Fibroblast of gingiva (primary cell): Measurements from ENCODE around the gene MBD5.

Source experiments
- DNase-seq: peaks from one replicate; pipeline ENCODE4 v3.0.0-alpha.2; 2011; ENCODE audit warnings: low read depth

MBD5 gene

GRCh38 chr2:148303161-148303560, 282.3 kb downstream of the MBD5 start:
- no peak for DNase-seq

GRCh38 chr2:148305476-148305875, 284.6 kb downstream of the MBD5 start:
- no peak for DNase-seq

DNA sequence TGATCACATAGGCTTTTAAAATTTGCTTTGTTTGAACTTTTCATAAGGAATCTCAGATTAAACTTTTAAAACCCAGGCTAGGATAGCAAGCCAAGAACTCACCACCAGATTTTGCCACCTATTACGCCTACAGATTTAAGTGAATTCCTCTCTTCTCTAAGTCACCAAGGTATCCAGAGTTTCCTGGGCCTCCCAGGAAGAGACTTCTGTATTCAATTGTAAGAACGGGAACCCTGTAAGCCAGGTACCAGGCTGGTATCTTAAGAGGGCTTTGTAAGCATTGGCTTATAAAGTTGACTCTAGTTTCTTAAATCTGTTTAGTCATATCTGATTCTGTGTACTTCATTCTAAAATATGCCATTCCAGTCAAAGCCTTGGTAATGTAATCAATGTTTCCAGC, 285.1 kb downstream of the MBD5 start:
- DNase-seq: no peak

GRCh38 chr2:148317598-148317997, 296.7 kb downstream of the MBD5 start:
- no peak for DNase-seq

DNA sequence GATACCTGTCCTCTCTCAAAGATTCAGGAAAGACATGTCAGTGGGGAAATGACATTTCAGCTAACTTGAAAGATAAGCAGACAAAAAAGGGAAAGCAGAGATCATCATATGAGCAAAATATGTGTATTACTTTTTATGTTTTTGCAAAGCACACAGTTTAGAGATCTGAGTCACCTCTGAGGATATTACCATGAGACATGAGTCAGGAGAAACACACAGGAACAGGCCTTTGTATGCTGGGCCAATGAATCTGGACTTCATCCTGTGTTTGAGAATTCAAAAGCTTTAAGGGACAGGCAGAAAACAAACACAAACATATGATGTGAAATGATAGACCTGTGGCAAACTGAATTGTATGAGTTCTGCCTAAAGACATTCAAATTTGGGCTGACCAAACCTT, 317.6 kb downstream of the MBD5 start:
- DNase-seq: peak; percentile 35

DNA sequence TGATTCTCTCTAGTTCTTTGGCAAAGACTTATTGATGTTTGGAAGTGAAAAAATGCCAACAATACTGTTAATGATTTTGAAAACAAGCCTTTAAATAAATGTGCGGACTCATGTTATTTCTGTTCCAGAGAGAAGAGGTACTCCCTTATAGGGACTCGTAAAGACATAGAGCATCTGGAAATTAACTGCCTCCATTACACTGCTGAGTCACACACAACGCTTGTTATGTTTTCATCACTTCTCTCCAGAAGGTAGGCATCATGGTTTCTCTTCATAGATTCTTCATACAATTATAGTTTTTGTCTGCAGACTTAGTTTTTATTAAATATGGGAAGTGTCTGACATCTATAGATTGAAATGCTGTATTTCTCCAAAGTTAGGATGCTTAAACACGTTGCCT, 321.2 kb downstream of the MBD5 start:
- no peak for DNase-seq

DNA sequence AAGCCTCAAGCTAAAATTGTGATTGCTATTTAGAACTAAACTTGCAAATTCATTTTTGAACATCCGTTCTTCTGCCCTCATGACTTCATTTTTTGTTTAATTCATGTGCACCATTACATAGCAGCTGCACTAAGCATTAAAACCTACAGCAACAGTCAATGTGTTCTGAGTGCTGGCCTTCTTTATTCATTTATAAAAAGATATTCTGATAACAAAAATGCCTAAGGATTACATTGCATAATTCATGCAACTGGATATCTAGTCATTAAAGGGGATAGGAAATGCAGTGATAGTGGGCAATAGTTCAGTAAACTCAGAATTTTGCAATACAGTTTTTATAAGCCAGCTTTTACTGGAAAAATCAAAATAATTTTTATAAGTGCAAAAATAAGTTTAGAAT, 329.3 kb downstream of the MBD5 start:
- DNase-seq: peak; percentile 15

DNA sequence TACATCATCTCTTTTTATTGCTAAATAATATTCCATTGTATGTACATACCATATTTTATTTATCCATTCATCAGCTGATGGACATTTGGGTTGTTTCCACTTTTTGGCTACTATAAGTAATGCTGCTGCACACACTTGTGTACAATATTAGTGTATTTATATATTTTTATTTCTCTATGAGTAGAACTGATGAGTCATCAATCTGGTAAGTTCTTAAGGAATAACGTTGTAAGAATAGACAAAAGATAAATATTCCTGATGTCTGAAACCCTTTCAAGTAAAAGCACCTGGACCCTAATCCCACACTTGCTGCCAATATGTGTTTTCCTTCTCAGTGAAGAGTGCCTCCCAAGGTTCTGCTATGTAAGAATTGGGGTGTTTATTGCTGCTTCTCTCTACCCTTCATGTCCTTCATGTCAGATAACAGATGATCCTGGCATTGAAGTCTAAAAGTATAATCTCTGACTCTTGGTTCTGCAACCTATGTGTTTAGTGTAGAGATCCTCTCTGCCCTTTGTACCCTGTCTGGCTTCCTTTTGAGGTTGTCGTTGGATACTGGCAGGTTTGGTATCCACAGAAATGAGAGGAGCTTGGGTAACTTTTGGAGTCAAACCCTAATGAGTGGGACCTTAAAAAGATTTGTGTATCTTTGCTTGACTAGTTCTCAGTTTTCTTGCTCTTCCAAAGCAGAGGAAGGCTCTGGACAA, 330.7 kb downstream of the MBD5 start:
- no peak for DNase-seq

DNA sequence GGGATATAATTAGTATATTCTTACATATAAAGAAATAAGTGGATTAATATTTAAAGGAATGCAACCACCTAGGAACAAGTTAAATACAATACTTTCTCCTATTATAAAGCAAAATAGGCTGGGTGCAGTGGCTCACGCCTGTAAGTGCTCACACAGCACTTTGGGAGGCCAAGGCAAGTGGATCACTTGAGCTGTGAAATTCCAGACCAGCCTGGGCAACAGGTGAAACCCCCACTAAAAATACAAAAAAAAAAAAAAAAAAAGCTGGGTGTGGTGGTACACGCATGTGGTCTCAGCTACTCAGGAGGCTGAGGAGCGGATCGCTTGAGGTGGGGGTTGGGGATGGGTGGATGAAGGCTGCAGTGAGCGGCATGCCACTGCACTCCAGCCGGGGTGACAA, 337.5 kb downstream of the MBD5 start:
- DNase-seq: no peak

- no peak for DNase-seq
These were observed 339.8 kb downstream of the MBD5 start for GRCh38 chr2:148360662-148361061.

- DNase-seq: no peak
These were observed 341.4 kb downstream of the MBD5 start for GRCh38 chr2:148362144-148362796.

- no peak for DNase-seq
These were observed 354.3 kb downstream of the MBD5 start for GRCh38 chr2:148375214-148375613.

DNA sequence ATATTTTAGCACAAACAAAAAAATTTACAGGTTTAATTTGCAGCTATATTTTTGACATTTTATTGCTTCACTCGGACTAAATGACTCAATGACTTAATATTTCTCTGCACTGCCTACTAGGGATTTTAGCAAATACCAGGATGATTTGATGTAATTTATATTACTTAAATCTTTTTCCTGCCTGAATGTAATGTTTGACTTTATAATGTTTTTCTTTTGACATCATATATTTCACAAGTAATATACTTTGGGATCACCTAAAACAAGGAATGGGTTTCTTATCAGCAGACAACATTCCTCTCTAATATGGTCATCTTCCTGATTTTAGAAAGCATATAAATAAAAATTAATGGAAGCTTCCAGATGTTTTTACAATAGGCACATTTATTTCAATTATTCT, 370.4 kb downstream of the MBD5 start:
- no peak for DNase-seq

- DNase-seq: no peak
These were observed 381.9 kb downstream of the MBD5 start for GRCh38 chr2:148402786-148403185.

GRCh38 chr2:148410899-148411298, 390.0 kb downstream of the MBD5 start:
- no peak for DNase-seq

DNA sequence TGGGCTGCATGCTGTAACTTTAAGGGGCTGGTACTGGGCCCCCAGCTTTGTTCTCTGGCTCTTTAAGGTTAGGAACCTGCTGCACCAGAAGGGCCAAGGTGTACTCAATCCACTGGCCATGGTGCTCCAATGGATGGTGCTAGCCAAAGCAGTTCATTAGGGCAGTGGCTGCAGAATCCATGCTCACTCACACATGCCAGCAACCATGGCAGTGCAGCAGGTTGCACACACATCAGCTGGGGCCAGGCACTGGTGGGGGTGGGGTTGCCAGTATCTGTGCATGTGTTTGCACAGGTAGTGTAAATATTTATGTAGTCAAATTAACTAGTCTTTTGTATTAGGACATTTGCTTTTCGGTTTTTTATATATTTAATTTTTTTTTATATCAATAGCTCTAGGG, 395.4 kb downstream of the MBD5 start:
- no peak for DNase-seq

DNA sequence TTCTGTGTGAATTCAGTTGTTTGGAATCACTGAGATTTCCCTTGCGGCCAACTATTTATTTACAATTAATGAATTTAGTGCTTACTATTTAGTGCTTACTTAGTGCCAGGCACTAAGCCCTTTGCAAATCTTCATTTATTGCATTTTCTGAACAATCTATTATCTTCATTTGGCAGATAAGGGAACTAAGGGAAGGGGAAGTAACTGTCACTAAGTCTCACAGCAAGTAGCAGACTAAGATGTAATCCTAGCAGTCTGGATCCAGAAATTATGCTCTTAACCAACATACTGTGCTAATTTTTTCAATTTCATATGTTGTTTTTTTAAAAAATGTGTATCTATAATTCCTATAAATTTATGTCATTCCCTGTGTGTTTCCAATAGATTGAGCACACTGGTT, 409.2 kb downstream of the MBD5 start:
- no peak for DNase-seq

DNA sequence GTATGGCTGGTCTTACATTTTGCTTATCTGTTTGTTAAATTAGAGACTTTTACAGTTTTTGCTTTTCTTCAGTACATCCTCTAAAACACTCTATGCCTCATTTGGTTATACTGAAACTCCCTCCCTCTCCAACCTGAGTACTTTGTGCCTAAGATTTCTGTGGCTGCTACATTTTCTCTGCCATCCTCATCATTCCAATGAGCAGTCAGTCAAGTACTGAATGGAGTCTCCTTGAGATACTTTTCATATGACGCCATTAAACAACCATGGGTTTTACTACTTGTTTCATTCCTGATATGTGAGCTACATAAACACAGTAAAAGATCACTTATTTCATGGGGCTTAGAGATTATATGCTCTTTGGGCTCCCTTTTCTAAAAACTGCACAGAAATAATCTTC, 427.0 kb downstream of the MBD5 start:
- no peak for DNase-seq

DNA sequence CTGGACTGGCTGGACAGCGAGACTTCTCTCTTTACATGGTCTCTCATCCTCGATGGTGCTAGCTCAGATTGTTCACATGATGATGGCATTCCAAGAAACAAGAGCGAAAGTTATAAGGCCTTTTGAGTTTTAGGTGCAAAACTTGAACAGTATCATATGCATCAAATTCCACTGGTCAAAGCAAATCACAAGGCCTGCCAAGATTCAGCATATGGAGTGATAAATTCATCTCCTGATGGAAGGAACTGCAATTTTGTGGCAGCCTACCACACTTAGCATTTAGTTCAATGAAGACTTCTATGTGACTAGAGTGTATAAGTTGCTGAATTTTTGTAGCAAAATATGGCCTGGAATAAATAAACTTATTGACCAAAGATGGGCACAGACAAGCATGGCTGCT, 429.6 kb downstream of the MBD5 start:
- no peak for DNase-seq

DNA sequence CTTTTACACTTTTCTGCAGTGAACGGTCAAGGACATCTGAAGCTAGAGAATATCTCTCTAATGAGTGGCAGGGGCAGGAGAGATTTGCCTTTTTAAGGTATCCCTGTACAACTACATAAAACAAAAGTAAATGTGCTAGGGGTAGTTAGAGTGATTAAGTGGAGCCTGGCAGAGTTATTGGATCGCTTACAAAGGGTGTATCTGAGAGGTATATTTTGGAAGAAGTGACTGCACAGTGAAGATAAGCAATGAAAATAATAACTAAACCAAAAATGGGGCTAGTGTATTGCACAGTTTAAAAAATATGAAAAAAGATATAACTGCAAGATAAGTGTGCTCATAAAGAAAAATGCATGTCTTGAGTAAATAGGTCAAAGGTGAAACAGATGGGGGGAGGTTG, 430.2 kb downstream of the MBD5 start:
- no peak for DNase-seq

GRCh38 chr2:148455791-148456190, 434.9 kb downstream of the MBD5 start:
- DNase-seq: no peak

GRCh38 chr2:148458171-148458570, 437.3 kb downstream of the MBD5 start:
- DNase-seq: no peak

DNA sequence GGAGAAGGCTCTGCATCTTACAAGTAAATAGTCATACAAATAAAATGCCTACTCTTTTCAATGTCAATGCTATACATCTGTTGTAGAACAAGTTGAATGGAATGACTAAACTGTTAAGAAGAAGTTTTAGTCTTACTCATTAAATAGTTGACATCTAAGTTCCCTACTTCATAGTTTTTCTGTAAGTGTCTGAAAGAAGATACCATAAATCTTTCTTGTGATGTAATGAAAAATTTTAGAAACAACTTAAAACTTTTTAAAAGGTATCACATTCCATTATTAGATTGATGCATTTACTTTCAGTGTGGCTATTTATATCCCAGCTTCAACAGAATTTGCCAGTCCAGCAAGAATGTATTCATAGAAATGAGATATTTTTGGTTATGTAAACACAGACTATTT, 438.5 kb downstream of the MBD5 start:
- no peak for DNase-seq

DNA sequence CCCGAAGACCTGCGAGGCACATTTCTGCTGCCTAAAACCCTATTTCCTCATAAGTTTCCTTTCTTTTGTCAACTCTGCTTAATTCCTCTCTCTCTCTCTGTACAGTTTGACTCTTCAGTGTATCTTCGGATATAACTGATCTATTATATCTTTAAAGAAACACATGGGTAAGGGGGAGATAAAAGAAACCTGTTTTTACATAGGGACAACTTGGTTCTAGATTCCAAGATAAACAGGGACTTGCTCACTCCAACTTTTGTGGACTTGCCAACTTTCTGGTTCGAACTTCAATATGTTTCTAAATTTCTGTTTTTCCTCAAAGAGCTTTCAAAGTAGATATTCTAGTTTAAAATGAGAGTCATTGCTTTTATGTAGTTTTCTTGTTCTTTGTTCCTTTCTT, 441.0 kb downstream of the MBD5 start:
- no peak for DNase-seq
